HepG2 (cell line): ENCODE results near the gene NINJ2. TPM values are rescaled to one million over a fixed set of nuclear protein-coding genes. Genes with fewer than 3 reads are reported as not detected.
A peak's percentile ranks its signal among the peaks of the same experiment; 100 is the strongest.

Source experiments
- ATAC-seq: fragments of 200-7000 bp; cut with Tn5 transposase; 3 replicates; pipeline ENCODE4 v1.9.1; 2020; ENCODE audit warnings: mild to moderate bottlenecking, moderate library complexity
- BruUV-seq: library from RNA; stranded (reverse); fragments of 400-500 nt; replicated peaks from 2 replicates; lab custom pipeline; 2021; lab: Mats Ljungman, UMichigan
- CTCF ChIA-PET: fragments of 300-600 bp; formaldehyde crosslinking; extraction: SDS; loops from one replicate; lab custom pipeline; 2021; ENCODE audit warnings: low total read pairs, inconsistent platforms, low intra/inter-chr PET ratio; lab: Yijun Ruan, JAX
- POLR2A ChIA-PET: fragments of 350-600 bp; sonication (Branson Sonifier 250); formaldehyde crosslinking; loops from one replicate; lab custom pipeline; 2020; ENCODE audit warnings: antibody characterized with exemption, inconsistent platforms; lab: Yijun Ruan, JAX
- DNase-seq: peaks from one replicate; pipeline ENCODE4 v3.0.0-alpha.2; 2015; ENCODE audit warnings: low spot score
- FAIRE-seq: peaks from 3 replicates; lab custom pipeline; 2011; peaks lifted over from hg19 to GRCh38; lab: Jason Lieb, UNC
- H2AFZ ChIP-seq: one replicate; pipeline ENCODE4 v1.6.1; 2011; ENCODE audit warnings: low read length, inconsistent platforms
- H3K27ac ChIP-seq: fragments of 300-600 bp; 3 replicates; pipeline ENCODE4 v1.8.0; 2011; ENCODE audit warnings: mixed run types, mild to moderate bottlenecking, mixed read lengths, low read length, inconsistent platforms; ENCODE audit not compliant: insufficient read depth; ENCODE audit errors: extremely low read length
- H3K27me3 ChIP-seq, 2 experiments: fragments of 200-600 bp in 1 of 2; 2 replicates in 1 of 2; 3 replicates in 1 of 2; pipeline versions ENCODE4 v1.6.0 to v1.8.0; 2011; ENCODE audit warnings: low read length in 2 of 2, mild to moderate bottlenecking in 2 of 2, moderate library complexity in 2 of 2, inconsistent platforms in 1 of 2; ENCODE audit not compliant: insufficient read depth in 2 of 2, control insufficient read depth in 1 of 2
- H3K36me3 ChIP-seq, 2 experiments: fragments of 200-600 bp in 1 of 2; replicated peaks in 1 of 2; 2 replicates in 1 of 2; 3 replicates in 1 of 2; pipeline versions ENCODE4 v1.5.1 to v1.8.0; 2011; ENCODE audit warnings: low read length in 2 of 2, inconsistent platforms in 1 of 2; ENCODE audit not compliant: insufficient read depth in 2 of 2, control insufficient read depth in 1 of 2
- H3K4me1 ChIP-seq: 2 replicates; pipeline ENCODE4 v1.5.1; 2012; ENCODE audit warnings: low read length, inconsistent platforms; ENCODE audit not compliant: insufficient read depth
- H3K4me2 ChIP-seq: 2 replicates; pipeline ENCODE4 v1.6.0; 2011; ENCODE audit warnings: low read depth, low read length, inconsistent platforms
- H3K4me3 ChIP-seq, 3 experiments: fragments of 200-600 bp in 1 of 3; sonication (generic), shearing (Covaris generic) in 1 of 3; replicated peaks in 1 of 3; 2 replicates each; pipeline ENCODE4 v1.5.1; 2011 to 2016; ENCODE audit warnings: low read length in 3 of 3, inconsistent platforms in 2 of 3, low read depth in 2 of 3, mild to moderate bottlenecking in 2 of 3, control low read depth in 1 of 3, mixed read lengths in 1 of 3; ENCODE audit not compliant: insufficient read depth in 1 of 3
- H3K79me2 ChIP-seq: one replicate; pipeline ENCODE4 v1.6.1; 2011; ENCODE audit warnings: low read length, inconsistent platforms; ENCODE audit not compliant: insufficient read depth
- H3K9ac ChIP-seq: 2 replicates; pipeline ENCODE4 v1.6.0; 2011; ENCODE audit warnings: mild to moderate bottlenecking, low read depth, low read length, inconsistent platforms; ENCODE audit not compliant: insufficient read depth
- H3K9me3 ChIP-seq: 2 replicates; pipeline ENCODE4 v1.5.1; 2012; ENCODE audit warnings: mild to moderate bottlenecking, low read length
- H4K20me1 ChIP-seq: 2 replicates; pipeline ENCODE4 v1.6.0; 2011; ENCODE audit warnings: inconsistent platforms, mild to moderate bottlenecking, low read length, moderate library complexity; ENCODE audit not compliant: insufficient read depth
- ERF ChIP-seq: IDR thresholded peaks from 2 replicates; pipeline ENCODE4 v1.6.1; 2018; ENCODE audit warnings: missing biosample characterization, missing genetic modification reagents
- FOXA1 ChIP-seq, 2 experiments: fragments of 450-650 bp in 1 of 2; sonication (generic) in 1 of 2; formaldehyde crosslinking in 1 of 2; IDR thresholded peaks; 2 replicates each; pipeline versions ENCODE4 v1.4.0 to v1.6.1; 2016 to 2020; ENCODE audit warnings: missing genetic modification reagents in 1 of 2
- RARG ChIP-seq: sonication (generic); formaldehyde crosslinking; IDR thresholded peaks from 2 replicates; pipeline ENCODE4 v1.4.0; 2020; ENCODE audit warnings: low read depth, mild to moderate bottlenecking, missing genetic modification reagents
- SKI ChIP-seq: fragments of 450-650 bp; IDR thresholded peaks from one replicate; pipeline ENCODE4 v1.6.1; 2018; ENCODE audit warnings: mild to moderate bottlenecking; ENCODE audit not compliant: partially characterized antibody
- STAG1 ChIP-seq: sonication (generic); formaldehyde crosslinking; IDR thresholded peaks from 2 replicates; pipeline ENCODE4 v1.4.0; 2020; ENCODE audit warnings: missing genetic modification reagents
- ZFP36L1 ChIP-seq: sonication (generic); formaldehyde crosslinking; IDR thresholded peaks from 2 replicates; pipeline ENCODE4 v1.8.0; 2022; ENCODE audit warnings: mild to moderate bottlenecking, missing genetic modification reagents, moderate library complexity
- ZNF331 ChIP-seq: sonication (generic); formaldehyde crosslinking; IDR thresholded peaks from 2 replicates; pipeline ENCODE4 v1.4.0; 2020; ENCODE audit warnings: missing genetic modification reagents
- ZNF644 ChIP-seq: IDR thresholded peaks from 2 replicates; pipeline ENCODE4 v1.6.1; 2016; ENCODE audit warnings: low read depth
- ZNF737 ChIP-seq: sonication (generic); formaldehyde crosslinking; IDR thresholded peaks from 2 replicates; pipeline ENCODE4 v1.5.0; 2020; ENCODE audit warnings: missing genetic modification reagents, mild to moderate bottlenecking, borderline replicate concordance
- WGBS: methylation state at CpG from one replicate; pipeline ENCODE4 v1.1.6; 2017; ENCODE audit warnings: low lambda C conversion rate; 5-methylcytosine and 5-hydroxymethylcytosine counted together
- in situ Hi-C: cut with HindIII; loops from 2 replicates; pipeline ENCODE4 v1.10.0; 2017; ENCODE audit warnings: low pct_unique_long_range_greater_than_20kb; ENCODE audit not compliant: extremely low pct_ligation_motif_present
- intact Hi-C: fragments of 100-400 bp; cut with micrococcal nuclease; formaldehyde crosslinking; loops from one replicate; pipeline ENCODE4 v1.10.0; 2022; ENCODE audit not compliant: unreplicated experiment
- polyA plus RNA-seq, 8 experiments: library from polyadenylated mRNA; depleted of rRNA in 3 of 8; stranded (reverse) in 7 of 8; unstranded in 1 of 8; fragments of >200 nt; fragmentation: Illumina TruSeq in 4 of 8; extraction: Trizol in 4 of 8; gene quantifications; 2 replicates each; pipeline versions ENCODE4 v1.2.1 to v1.2.3, GENCODE V29; 2011 to 2016; ENCODE audit warnings: low read depth in 4 of 8, missing spikeins in 1 of 8, mixed read lengths in 1 of 8; ENCODE audit not compliant: insufficient read depth in 1 of 8
- total RNA-seq, 5 experiments: library from RNA; depleted of rRNA; stranded (reverse); fragments of >200 nt; fragmentation: Illumina TruSeq; extraction: Trizol; gene quantifications; 2 replicates each; pipeline ENCODE4 v1.2.3, GENCODE V29; 2016; ENCODE audit warnings: low read depth in 1 of 5
- TF ChIP-seq, protein P1 (sequence below): sonication (generic); formaldehyde crosslinking; IDR thresholded peaks from 2 replicates; pipeline ENCODE4 v1.4.0; 2020; ENCODE audit warnings: missing genetic modification reagents
- TF ChIP-seq, protein P2 (sequence below): sonication (generic); formaldehyde crosslinking; IDR thresholded peaks from 2 replicates; pipeline ENCODE4 v1.5.1; 2020; ENCODE audit warnings: mild to moderate bottlenecking, missing genetic modification reagents, moderate library complexity

Gene NINJ2
- total and polyA plus RNA-seq, 2 of the 13 experiments (the other 11 are each of a cell fraction or from before 2014, with no cell fraction given) = 0.62 to 3.8 TPM

GRCh38 chr12:618605-619004, 44.6 kb downstream of the NINJ2 start:
- in situ Hi-C loops = loop anchor here (10.0 kb wide), 1 partner anchor 136 kb away; the partner anchor contains the start of gene WNK1
- no peak for DNase-seq
- no peaks in the 10 kb centered on the region for H4K20me1 ChIP-seq
- TF ChIP-seq ZNF331 (CRISPR knock-in tag) (no peak), RARG (CRISPR knock-in tag) (no peak)
- H3K4me1 ChIP-seq = peaks cover 97% of the 10 kb centered on the region
- H3K36me3 ChIP-seq = no peaks in the 10 kb centered on the region
- H3K27ac ChIP-seq = no peak overlapping the region
- H3K9ac ChIP-seq = no peak overlapping the region
- WGBS = 52% methylated on average over 6 of the region's 6 CpGs
- ChIA-PET POLR2A (interaction anchor here (1.5 kb wide), 1 partner anchor 14 kb away, joined by 4 read pairs; no protein-coding TSS in a partner anchor), CTCF (no interaction called here)
- BruUV-seq = no TSS peak
- peak overlapping the region; percentile 13; the same call in 1 of the 2 replicates for H3K4me2 ChIP-seq
- intact Hi-C loops = loop anchor here (5.0 kb wide), 1 partner anchor 41 kb away; no protein-coding TSS in a partner anchor
- no peak overlapping the region for H3K4me3 ChIP-seq
- no peaks in the 10 kb centered on the region for H3K27me3 ChIP-seq
- H2AFZ ChIP-seq = no peak overlapping the region
- FAIRE-seq = no peak
- no peaks in the 10 kb centered on the region for H3K79me2 ChIP-seq
- ATAC-seq = no peak
- H3K9me3 ChIP-seq = no peaks in the 10 kb centered on the region

DNA sequence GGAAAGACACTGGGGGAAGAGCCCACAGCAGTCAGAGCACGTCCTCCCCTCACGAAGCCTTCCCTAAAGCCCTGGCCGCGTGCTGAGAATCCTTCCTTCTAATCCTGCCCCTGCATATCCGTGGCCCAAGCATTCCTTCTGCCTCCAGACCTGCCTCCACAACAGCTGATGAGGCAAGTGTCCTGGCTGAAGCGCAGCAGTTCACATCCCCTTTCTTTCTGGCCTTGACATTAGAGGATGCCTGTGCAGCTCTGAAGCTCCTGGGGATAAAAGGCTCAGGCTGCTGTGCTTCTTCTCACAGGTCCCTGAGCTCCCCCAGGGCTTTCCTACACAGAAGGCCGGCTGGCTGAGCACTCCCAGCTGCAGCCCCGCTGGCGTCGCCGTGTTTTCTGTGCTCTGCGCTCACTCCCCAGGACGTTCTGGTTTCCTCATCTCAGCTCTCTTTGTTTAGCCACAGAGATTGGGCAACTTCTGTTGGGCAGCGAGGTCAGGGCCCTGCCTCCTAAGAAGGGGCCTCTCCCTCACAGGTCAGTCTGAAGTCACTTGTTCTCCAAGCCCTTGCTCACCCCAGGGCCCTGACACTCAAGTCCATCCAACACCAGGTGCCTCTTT, 45.8 kb downstream of the NINJ2 start:
- Histone ChIP-seq H3K9me3 (no peaks in the 10 kb centered on the region), H3K4me2 (peak overlapping the region; percentile 70), H3K9ac (peak overlapping the region; percentile 51), H2AFZ (no peak overlapping the region), H3K4me1 (peaks cover 85% of the 10 kb centered on the region), H3K79me2 (no peaks in the 10 kb centered on the region), H4K20me1 (no peaks in the 10 kb centered on the region), H3K36me3 (no peaks in the 10 kb centered on the region), H3K27ac (peak overlapping the region; percentile 46), H3K4me3 (peak overlapping the region; percentile 18 to 54 (median 28); a peak in 3 of 6 replicates), H3K27me3 (no peaks in the 10 kb centered on the region)
- FAIRE-seq (peak; percentile 46), DNase-seq (peak; percentile 77), ATAC-seq (peak; percentile 88)
- intact Hi-C loops (loop anchor here (5.0 kb wide), 1 partner anchor 40 kb away; no protein-coding TSS in a partner anchor), in situ Hi-C loops (loop anchor here (10.0 kb wide), 1 partner anchor 137 kb away; the partner anchor contains the start of gene WNK1)
- ChIA-PET POLR2A (interaction anchor here (0.5 to 1.2 kb wide), 6 partner anchors 10 to 137 kb away, joined by 3 to 8 read pairs (median 4); partner anchors contain the start of gene WNK1), CTCF (no interaction called here)
- 7% methylated on average over 13 of the region's 14 CpGs for WGBS
- no TSS peak for BruUV-seq
- TF ChIP-seq ZFP36L1 (CRISPR knock-in tag) (0 out of 2 replicates have a peak, but pooled peaks have one; percentile 12), FOXA1 (IDR thresholded peaks at IDR 0.05) (no peak), FOXA1 (CRISPR knock-in tag; IDR thresholded peaks at IDR 0.05) (peak; percentile 64), ERF (CRISPR knock-in tag) (peak; percentile 29; the same call in 1 of the 2 replicates), ZNF737 (CRISPR knock-in tag) (no peak), ZNF644 (CRISPR knock-in tag) (0 out of 2 replicates have a peak, but pooled peaks have one; percentile 41), STAG1 (CRISPR knock-in tag) (0 out of 2 replicates have a peak, but pooled peaks have one; percentile 9), SKI (peak; percentile 41)
- TF ChIP-seq, protein P1, sequence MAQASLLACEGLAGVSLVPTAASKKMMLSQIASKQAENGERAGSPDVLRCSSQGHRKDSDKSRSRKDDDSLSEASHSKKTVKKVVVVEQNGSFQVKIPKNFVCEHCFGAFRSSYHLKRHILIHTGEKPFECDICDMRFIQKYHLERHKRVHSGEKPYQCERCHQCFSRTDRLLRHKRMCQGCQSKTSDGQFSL (CRISPR knock-in tag) = no peak
- TF ChIP-seq, protein P2, sequence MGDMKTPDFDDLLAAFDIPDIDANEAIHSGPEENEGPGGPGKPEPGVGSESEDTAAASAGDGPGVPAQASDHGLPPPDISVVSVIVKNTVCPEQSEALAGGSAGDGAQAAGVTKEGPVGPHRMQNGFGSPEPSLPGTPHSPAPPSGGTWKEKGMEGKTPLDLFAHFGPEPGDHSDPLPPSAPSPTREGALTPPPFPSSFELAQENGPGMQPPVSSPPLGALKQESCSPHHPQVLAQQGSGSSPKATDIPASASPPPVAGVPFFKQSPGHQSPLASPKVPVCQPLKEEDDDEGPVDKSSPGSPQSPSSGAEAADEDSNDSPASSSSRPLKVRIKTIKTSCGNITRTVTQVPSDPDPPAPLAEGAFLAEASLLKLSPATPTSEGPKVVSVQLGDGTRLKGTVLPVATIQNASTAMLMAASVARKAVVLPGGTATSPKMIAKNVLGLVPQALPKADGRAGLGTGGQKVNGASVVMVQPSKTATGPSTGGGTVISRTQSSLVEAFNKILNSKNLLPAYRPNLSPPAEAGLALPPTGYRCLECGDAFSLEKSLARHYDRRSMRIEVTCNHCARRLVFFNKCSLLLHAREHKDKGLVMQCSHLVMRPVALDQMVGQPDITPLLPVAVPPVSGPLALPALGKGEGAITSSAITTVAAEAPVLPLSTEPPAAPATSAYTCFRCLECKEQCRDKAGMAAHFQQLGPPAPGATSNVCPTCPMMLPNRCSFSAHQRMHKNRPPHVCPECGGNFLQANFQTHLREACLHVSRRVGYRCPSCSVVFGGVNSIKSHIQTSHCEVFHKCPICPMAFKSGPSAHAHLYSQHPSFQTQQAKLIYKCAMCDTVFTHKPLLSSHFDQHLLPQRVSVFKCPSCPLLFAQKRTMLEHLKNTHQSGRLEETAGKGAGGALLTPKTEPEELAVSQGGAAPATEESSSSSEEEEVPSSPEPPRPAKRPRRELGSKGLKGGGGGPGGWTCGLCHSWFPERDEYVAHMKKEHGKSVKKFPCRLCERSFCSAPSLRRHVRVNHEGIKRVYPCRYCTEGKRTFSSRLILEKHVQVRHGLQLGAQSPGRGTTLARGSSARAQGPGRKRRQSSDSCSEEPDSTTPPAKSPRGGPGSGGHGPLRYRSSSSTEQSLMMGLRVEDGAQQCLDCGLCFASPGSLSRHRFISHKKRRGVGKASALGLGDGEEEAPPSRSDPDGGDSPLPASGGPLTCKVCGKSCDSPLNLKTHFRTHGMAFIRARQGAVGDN (CRISPR knock-in tag) = peak; percentile 95
